DOHH2 (cell line): ENCODE results near the gene DGKB.

Experiments used
- H3F3A ChIP-seq: fragments of 200-600 bp; sonication (generic), shearing (Covaris generic); 2 replicates; pipeline ENCODE4 v1.6.0; 2016; ENCODE audit warnings: antibody characterized with exemption, mild to moderate bottlenecking; ENCODE audit not compliant: control insufficient read depth, insufficient read depth
- H3K27ac ChIP-seq: fragments of 200-600 bp; sonication (generic); 2 replicates; pipeline ENCODE4 v1.5.1; 2014; ENCODE audit warnings: low read depth, mild to moderate bottlenecking, low read length, moderate library complexity
- H3K27me3 ChIP-seq: fragments of 200-600 bp; sonication (generic); 2 replicates; pipeline ENCODE4 v1.6.1; 2014; ENCODE audit warnings: mild to moderate bottlenecking, low read length, mixed read lengths; ENCODE audit not compliant: control insufficient read depth
- H3K36me3 ChIP-seq: fragments of 200-600 bp; sonication (generic); 2 replicates; pipeline ENCODE4 v1.6.1; 2014; ENCODE audit warnings: mild to moderate bottlenecking, low read length, moderate library complexity, mixed read lengths; ENCODE audit not compliant: control insufficient read depth
- H3K4me1 ChIP-seq: fragments of 200-600 bp; sonication (generic); 2 replicates; pipeline ENCODE4 v1.6.1; 2014; ENCODE audit warnings: mild to moderate bottlenecking, low read length, mixed read lengths; ENCODE audit not compliant: control insufficient read depth
- H3K4me2 ChIP-seq: fragments of 200-600 bp; sonication (generic); 2 replicates; pipeline ENCODE4 v1.6.0; 2014; ENCODE audit warnings: mild to moderate bottlenecking, low read length, moderate library complexity
- H3K4me3 ChIP-seq: fragments of 200-600 bp; sonication (generic); 2 replicates; pipeline ENCODE4 v1.5.1; 2014; ENCODE audit warnings: mild to moderate bottlenecking, low read length, mixed read lengths
- H3K79me2 ChIP-seq: fragments of 200-600 bp; sonication (generic); 2 replicates; pipeline ENCODE4 v1.6.1; 2014; ENCODE audit warnings: mild to moderate bottlenecking, low read length, mixed read lengths; ENCODE audit not compliant: control insufficient read depth
- H3K9me2 ChIP-seq: fragments of 200-600 bp; sonication (generic); replicated peaks from 2 replicates; pipeline ENCODE4 v1.6.1; 2014; ENCODE audit warnings: mild to moderate bottlenecking, low read length, mixed read lengths; ENCODE audit not compliant: control insufficient read depth
- H3K9me3 ChIP-seq: fragments of 200-600 bp; sonication (generic); 2 replicates; pipeline ENCODE4 v1.6.1; 2014; ENCODE audit warnings: antibody characterized with exemption, low read length, mixed read lengths; ENCODE audit not compliant: control insufficient read depth, insufficient read depth
- H4K20me1 ChIP-seq: fragments of 200-600 bp; sonication (generic); 2 replicates; pipeline ENCODE4 v1.6.0; 2014; ENCODE audit warnings: low read depth, mild to moderate bottlenecking, antibody characterized with exemption, low read length, moderate library complexity; ENCODE audit not compliant: control insufficient read depth, insufficient read depth
- CTCF ChIP-seq: fragments of 200-600 bp; sonication (generic); IDR thresholded peaks from one replicate; pipeline ENCODE4 v1.5.1; 2014; ENCODE audit warnings: antibody characterized with exemption, mild to moderate bottlenecking, low read depth, low read length; ENCODE audit not compliant: poor library complexity, severe bottlenecking
- EZH2phosphoT487 ChIP-seq: fragments of 200-600 bp; sonication (generic); IDR thresholded peaks from 2 replicates; pipeline ENCODE4 v1.6.1; 2017; ENCODE audit warnings: borderline replicate concordance, mild to moderate bottlenecking, antibody characterized with exemption, low read length, moderate library complexity, mixed read lengths

Gene DGKB

GRCh38 chr7:14501436-14501835 is 401.1 kb downstream of the DGKB start:
- H3K9me2 ChIP-seq = no peaks in the 10 kb centered on the region
- no peak for TF ChIP-seq EZH2phosphoT487
- no peak for TF ChIP-seq CTCF

GRCh38 chr7:14497390-14497789 is 405.2 kb downstream of the DGKB start:
- Histone ChIP-seq H4K20me1 (no peaks in the 10 kb centered on the region), H3K27me3 (no peaks in the 10 kb centered on the region), H3K4me2 (no peak overlapping the region), H3K79me2 (no peaks in the 10 kb centered on the region), H3F3A (no peaks in the 10 kb centered on the region), H3K9me2 (no peaks in the 10 kb centered on the region), H3K27ac (no peak overlapping the region), H3K36me3 (no peaks in the 10 kb centered on the region), H3K4me3 (no peak overlapping the region), H3K4me1 (no peaks in the 10 kb centered on the region), H3K9me3 (no peaks in the 10 kb centered on the region)
- TF ChIP-seq EZH2phosphoT487 (no peak), CTCF (no peak)

More at GRCh38 chr7:14501436-14501835, 401.1 kb downstream of the DGKB start:
- H3K4me1 ChIP-seq = no peaks in the 10 kb centered on the region
- no peaks in the 10 kb centered on the region for H3K27me3 ChIP-seq
- H3K9me3 ChIP-seq = no peaks in the 10 kb centered on the region
- H3K4me3 ChIP-seq = no peak overlapping the region
- no peaks in the 10 kb centered on the region for H3K79me2 ChIP-seq
- H3K36me3 ChIP-seq = no peaks in the 10 kb centered on the region
- no peaks in the 10 kb centered on the region for H4K20me1 ChIP-seq
- H3K27ac ChIP-seq = no peak overlapping the region
- no peak overlapping the region for H3K4me2 ChIP-seq
- no peaks in the 10 kb centered on the region for H3F3A ChIP-seq

- H3K36me3 ChIP-seq = no peaks in the 10 kb centered on the region
- no peaks in the 10 kb centered on the region for H3K4me1 ChIP-seq
- no peaks in the 10 kb centered on the region for H3K27me3 ChIP-seq
- no peaks in the 10 kb centered on the region for H3K9me3 ChIP-seq
- H3K4me3 ChIP-seq = no peak overlapping the region
- no peak for TF ChIP-seq EZH2phosphoT487
- no peak for TF ChIP-seq CTCF
- H3K9me2 ChIP-seq = no peaks in the 10 kb centered on the region
- H4K20me1 ChIP-seq = no peaks in the 10 kb centered on the region
- no peak overlapping the region for H3K27ac ChIP-seq
- H3K79me2 ChIP-seq = no peaks in the 10 kb centered on the region
- no peak overlapping the region for H3K4me2 ChIP-seq
- H3F3A ChIP-seq = no peaks in the 10 kb centered on the region
These were observed 406.9 kb downstream of the DGKB start for GRCh38 chr7:14495633-14496032.
